OCI-LY1 (cell line): ENCODE data around the gene FIZ1.

Experiments used
- H2AFZ ChIP-seq: fragments of 200-600 bp; sonication (generic), shearing (Covaris generic); 2 replicates; pipeline ENCODE4 v1.6.0; 2014; ENCODE audit warnings: antibody characterized with exemption, mild to moderate bottlenecking, low read length
- H3F3A ChIP-seq: fragments of 200-600 bp; sonication (generic), shearing (Covaris generic); 2 replicates; pipeline ENCODE4 v1.6.0; 2014; ENCODE audit warnings: mild to moderate bottlenecking, antibody characterized with exemption, low read length, moderate library complexity; ENCODE audit not compliant: insufficient read depth
- H3K27ac ChIP-seq: fragments of 200-600 bp; sonication (generic); 2 replicates; pipeline ENCODE4 v1.5.1; 2014; ENCODE audit warnings: low read length, mixed run types, mild to moderate bottlenecking, low read depth; ENCODE audit not compliant: poor library complexity, severe bottlenecking
- H3K27me3 ChIP-seq: fragments of 200-600 bp; sonication (generic); 2 replicates; pipeline ENCODE4 v1.6.0; 2014; ENCODE audit warnings: antibody characterized with exemption, mild to moderate bottlenecking, low read length, moderate library complexity; ENCODE audit not compliant: insufficient read depth
- H3K36me3 ChIP-seq: fragments of 200-600 bp; sonication (generic); 2 replicates; pipeline ENCODE4 v1.6.1; 2014; ENCODE audit warnings: mild to moderate bottlenecking, antibody characterized with exemption, low read length, moderate library complexity, mixed read lengths; ENCODE audit not compliant: insufficient read depth
- H3K4me1 ChIP-seq: fragments of 200-600 bp; sonication (generic); 2 replicates; pipeline ENCODE4 v1.5.1; 2014; ENCODE audit warnings: mild to moderate bottlenecking, low read length, moderate library complexity; ENCODE audit not compliant: insufficient read depth, severe bottlenecking
- H3K4me2 ChIP-seq: fragments of 200-600 bp; sonication (generic), shearing (Covaris generic); 2 replicates; pipeline ENCODE4 v1.6.1; 2014; ENCODE audit warnings: low read length
- H3K4me3 ChIP-seq: fragments of 200-600 bp; sonication (generic); 2 replicates; pipeline ENCODE4 v1.5.1; 2014; ENCODE audit warnings: low read length, low read depth, mild to moderate bottlenecking, mixed read lengths; ENCODE audit not compliant: poor library complexity, severe bottlenecking
- H3K79me2 ChIP-seq: fragments of 200-600 bp; shearing (Covaris generic); 2 replicates; pipeline ENCODE4 v1.6.1; 2016; ENCODE audit warnings: mixed run types, low read length, mixed read lengths; ENCODE audit not compliant: insufficient read depth
- H3K9ac ChIP-seq: fragments of 200-600 bp; sonication (generic), shearing (Covaris generic); 2 replicates; pipeline ENCODE4 v1.6.1; 2014; ENCODE audit warnings: mild to moderate bottlenecking, low read length, mixed read lengths
- H3K9me2 ChIP-seq: fragments of 200-600 bp; sonication (generic), shearing (Covaris generic); 2 replicates; pipeline ENCODE4 v1.6.1; 2014; ENCODE audit warnings: low read depth, mild to moderate bottlenecking, low read length, mixed read lengths
- H3K9me3 ChIP-seq: fragments of 200-600 bp; shearing (Covaris generic); 2 replicates; pipeline ENCODE4 v1.6.1; 2014; ENCODE audit warnings: low read length, mixed read lengths
- H4K20me1 ChIP-seq: fragments of 200-600 bp; sonication (generic), shearing (Covaris generic); 2 replicates; pipeline ENCODE4 v1.6.0; 2016; ENCODE audit warnings: mild to moderate bottlenecking, low read length; ENCODE audit not compliant: insufficient read depth
- CTCF ChIP-seq: fragments of 200-600 bp; sonication (generic), shearing (Covaris generic); IDR thresholded peaks from 2 replicates; pipeline ENCODE4 v1.5.1; 2017; ENCODE audit warnings: mild to moderate bottlenecking, antibody characterized with exemption, low read length, moderate library complexity, mixed read lengths
- EZH2 ChIP-seq: fragments of 200-600 bp; sonication (generic), shearing (Covaris generic); IDR thresholded peaks from 2 replicates; pipeline ENCODE4 v1.8.0; 2017; ENCODE audit warnings: borderline replicate concordance, mixed run types, mild to moderate bottlenecking, antibody characterized with exemption, low read length, moderate library complexity, mixed read lengths

Gene FIZ1

GRCh38 chr19:55613396-55613795 is 14.1 kb upstream of the FIZ1 start:
- Histone ChIP-seq H3K79me2 (no peaks in the 10 kb centered on the region), H3K4me1 (no peaks in the 10 kb centered on the region), H3K9ac (no peak overlapping the region), H3K27ac (no peak overlapping the region), H3K4me3 (no peak overlapping the region), H4K20me1 (no peaks in the 10 kb centered on the region), H3K4me2 (no peak overlapping the region), H3K9me2 (no peaks in the 10 kb centered on the region), H3F3A (no peaks in the 10 kb centered on the region), H3K27me3 (no peaks in the 10 kb centered on the region), H3K9me3 (no peaks in the 10 kb centered on the region), H3K36me3 (peaks cover 39% of the 10 kb centered on the region), H2AFZ (no peak overlapping the region)
- TF ChIP-seq CTCF: no peak
- TF ChIP-seq EZH2: no peak

GRCh38 chr19:55611983-55612645 is 12.8 kb upstream of the FIZ1 start:
- H3K4me2 ChIP-seq: no peak overlapping the region
- H3K4me3 ChIP-seq: no peak overlapping the region
- no peaks in the 10 kb centered on the region for H3K4me1 ChIP-seq
- H3K9me3 ChIP-seq: no peaks in the 10 kb centered on the region
- H3K79me2 ChIP-seq: no peaks in the 10 kb centered on the region
- no peaks in the 10 kb centered on the region for H3F3A ChIP-seq
- peak overlapping the region; percentile 14 for H3K27ac ChIP-seq
- H3K9me2 ChIP-seq: no peaks in the 10 kb centered on the region
- H2AFZ ChIP-seq: no peak overlapping the region
- no peaks in the 10 kb centered on the region for H4K20me1 ChIP-seq
- TF ChIP-seq CTCF (no peak), EZH2 (no peak)
- no peaks in the 10 kb centered on the region for H3K27me3 ChIP-seq
- H3K9ac ChIP-seq: no peak overlapping the region
- peaks cover 34% of the 10 kb centered on the region for H3K36me3 ChIP-seq

- H3K79me2 ChIP-seq: no peaks in the 10 kb centered on the region
- H2AFZ ChIP-seq: no peak overlapping the region
- H3K4me1 ChIP-seq: peaks cover 5% of the 10 kb centered on the region
- H3K4me2 ChIP-seq: no peak overlapping the region
- H3K27me3 ChIP-seq: no peaks in the 10 kb centered on the region
- H3K9ac ChIP-seq: no peak overlapping the region
- no peaks in the 10 kb centered on the region for H3K9me2 ChIP-seq
- no peak for TF ChIP-seq CTCF
- no peak for TF ChIP-seq EZH2
- H4K20me1 ChIP-seq: no peaks in the 10 kb centered on the region
- no peaks in the 10 kb centered on the region for H3K9me3 ChIP-seq
- no peak overlapping the region for H3K27ac ChIP-seq
- peaks cover 35% of the 10 kb centered on the region for H3K36me3 ChIP-seq
- H3F3A ChIP-seq: no peaks in the 10 kb centered on the region
- no peak overlapping the region for H3K4me3 ChIP-seq
These were observed 12.1 kb upstream of the FIZ1 start for GRCh38 chr19:55611300-55611982.
